Astrocyte of the spinal cord (primary cell): Measurements from ENCODE around the gene ARHGEF4.

ENCODE experiments used
- DNase-seq: peaks from one replicate; pipeline ENCODE4 v3.0.0; 2011; ENCODE audit warnings: low read depth, low spot score
- H3K4me3 ChIP-seq: 2 replicates; pipeline ENCODE4 v1.5.1; 2011; ENCODE audit warnings: low read depth, mild to moderate bottlenecking, low read length, moderate library complexity
- in situ Hi-C: cut with HindIII; loops from 2 replicates; pipeline ENCODE4 v1.10.0; 2017; ENCODE audit warnings: low sequenced_read_pairs
- TF ChIP-seq, protein P1 (sequence below): IDR thresholded peaks from 2 replicates; pipeline ENCODE4 v1.5.1; 2012; ENCODE audit warnings: low read depth, mild to moderate bottlenecking, low read length, inconsistent platforms

Gene ARHGEF4

DNA sequence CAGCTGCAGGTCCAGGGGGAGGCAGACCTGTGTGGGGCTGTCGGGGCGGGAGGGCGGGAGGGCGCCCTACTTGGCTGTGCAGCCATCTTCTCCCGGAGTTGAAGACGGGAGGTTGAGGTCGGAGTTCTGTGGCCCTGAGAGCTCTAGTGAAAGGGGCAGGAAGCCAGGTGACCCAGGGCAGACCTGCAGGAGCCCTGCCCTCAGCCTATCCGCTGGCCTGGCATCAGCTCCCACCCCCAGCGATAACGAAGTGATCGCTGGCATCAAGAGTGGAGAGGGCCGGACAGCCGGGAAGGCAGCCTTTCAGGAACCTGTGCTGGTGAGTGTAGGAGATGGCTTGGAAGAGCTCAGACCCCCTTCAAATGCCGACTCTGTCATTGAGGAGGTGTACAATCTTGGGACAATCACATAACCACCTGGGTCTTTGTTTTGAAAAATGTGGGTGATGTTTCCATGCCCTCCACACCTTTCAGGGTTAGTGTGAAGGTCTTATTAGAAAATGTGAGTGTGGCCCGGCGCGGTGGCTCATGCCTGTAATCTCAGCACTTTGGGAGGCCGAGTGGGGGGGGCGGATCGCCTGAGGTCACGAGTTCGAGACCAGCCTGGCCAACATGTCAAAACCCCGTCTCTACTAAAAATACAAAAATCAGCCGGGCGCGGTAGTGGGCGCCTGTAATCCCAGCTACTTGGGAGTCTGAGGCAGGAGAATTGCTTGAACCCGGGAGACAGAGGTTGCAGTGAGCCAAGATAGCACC lies 1.3 kb downstream of the ARHGEF4 start:
- no peak for DNase-seq
- in situ Hi-C loops, result no loop called here
- no peak overlapping the region for H3K4me3 ChIP-seq
- TF ChIP-seq, protein P1, sequence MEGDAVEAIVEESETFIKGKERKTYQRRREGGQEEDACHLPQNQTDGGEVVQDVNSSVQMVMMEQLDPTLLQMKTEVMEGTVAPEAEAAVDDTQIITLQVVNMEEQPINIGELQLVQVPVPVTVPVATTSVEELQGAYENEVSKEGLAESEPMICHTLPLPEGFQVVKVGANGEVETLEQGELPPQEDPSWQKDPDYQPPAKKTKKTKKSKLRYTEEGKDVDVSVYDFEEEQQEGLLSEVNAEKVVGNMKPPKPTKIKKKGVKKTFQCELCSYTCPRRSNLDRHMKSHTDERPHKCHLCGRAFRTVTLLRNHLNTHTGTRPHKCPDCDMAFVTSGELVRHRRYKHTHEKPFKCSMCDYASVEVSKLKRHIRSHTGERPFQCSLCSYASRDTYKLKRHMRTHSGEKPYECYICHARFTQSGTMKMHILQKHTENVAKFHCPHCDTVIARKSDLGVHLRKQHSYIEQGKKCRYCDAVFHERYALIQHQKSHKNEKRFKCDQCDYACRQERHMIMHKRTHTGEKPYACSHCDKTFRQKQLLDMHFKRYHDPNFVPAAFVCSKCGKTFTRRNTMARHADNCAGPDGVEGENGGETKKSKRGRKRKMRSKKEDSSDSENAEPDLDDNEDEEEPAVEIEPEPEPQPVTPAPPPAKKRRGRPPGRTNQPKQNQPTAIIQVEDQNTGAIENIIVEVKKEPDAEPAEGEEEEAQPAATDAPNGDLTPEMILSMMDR, result no peak

DNA sequence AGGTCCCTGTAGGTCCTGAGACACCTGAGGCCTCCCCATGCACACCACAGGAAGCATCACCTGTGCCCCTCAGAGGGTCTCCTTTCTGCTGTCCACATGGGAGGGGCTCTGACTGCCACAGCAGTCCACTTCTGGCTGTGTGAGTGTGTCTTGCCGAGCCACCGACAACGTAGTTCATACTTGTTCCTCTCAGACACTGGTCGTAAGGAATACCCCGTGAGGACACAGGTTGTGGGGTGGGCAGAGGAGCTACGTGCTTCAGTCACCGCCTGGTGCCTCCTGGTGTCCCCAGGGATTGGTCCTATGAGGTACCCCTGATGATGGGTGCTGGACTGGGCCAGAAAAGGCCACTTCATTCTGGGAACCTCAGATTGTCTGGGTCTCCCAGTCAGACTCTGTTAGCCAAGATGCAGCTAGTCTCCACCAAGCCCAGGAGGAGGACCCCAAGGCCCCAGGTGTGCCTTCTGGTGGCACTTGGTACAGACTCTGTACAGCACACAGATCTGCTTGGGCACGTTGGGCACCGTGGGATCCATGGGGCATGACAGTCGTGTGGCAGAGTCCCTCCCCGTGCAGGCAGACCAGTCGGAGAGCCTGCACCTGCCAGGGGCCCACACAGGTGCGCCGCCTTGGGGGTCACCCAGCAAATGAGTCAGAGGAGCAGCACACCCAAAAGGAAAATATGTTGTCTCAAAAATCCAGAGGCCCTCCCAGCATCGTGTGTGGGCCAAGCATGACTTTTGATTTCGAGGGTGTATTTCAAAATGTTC lies 2.5 kb downstream of the ARHGEF4 start:
- no peak for DNase-seq
- TF ChIP-seq, protein P1, result no peak
- in situ Hi-C loops, result no loop called here
- H3K4me3 ChIP-seq, result no peak overlapping the region

DNA sequence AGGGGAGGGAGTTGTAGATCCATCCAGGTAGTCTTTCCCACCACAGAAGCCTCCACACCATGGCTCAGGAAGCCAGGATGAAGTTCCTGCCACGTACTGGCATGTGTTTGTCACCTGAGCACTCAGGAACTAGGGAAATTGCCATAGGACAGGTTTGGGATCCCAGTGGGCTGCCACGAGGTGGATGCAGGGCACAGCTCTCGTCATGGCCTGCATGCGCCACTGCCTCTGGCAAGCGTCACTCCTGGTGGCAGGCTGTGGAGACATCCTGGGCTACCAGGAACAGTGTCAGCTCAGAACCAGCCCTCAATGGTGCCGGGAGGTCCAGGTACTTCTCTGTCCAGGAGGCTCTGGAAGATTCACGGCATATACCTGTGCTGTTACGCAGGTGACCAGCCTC lies 3.8 kb downstream of the ARHGEF4 start:
- TF ChIP-seq, protein P1, result no peak
- in situ Hi-C loops, result no loop called here
- no peak for DNase-seq
- H3K4me3 ChIP-seq, result no peak overlapping the region

DNA sequence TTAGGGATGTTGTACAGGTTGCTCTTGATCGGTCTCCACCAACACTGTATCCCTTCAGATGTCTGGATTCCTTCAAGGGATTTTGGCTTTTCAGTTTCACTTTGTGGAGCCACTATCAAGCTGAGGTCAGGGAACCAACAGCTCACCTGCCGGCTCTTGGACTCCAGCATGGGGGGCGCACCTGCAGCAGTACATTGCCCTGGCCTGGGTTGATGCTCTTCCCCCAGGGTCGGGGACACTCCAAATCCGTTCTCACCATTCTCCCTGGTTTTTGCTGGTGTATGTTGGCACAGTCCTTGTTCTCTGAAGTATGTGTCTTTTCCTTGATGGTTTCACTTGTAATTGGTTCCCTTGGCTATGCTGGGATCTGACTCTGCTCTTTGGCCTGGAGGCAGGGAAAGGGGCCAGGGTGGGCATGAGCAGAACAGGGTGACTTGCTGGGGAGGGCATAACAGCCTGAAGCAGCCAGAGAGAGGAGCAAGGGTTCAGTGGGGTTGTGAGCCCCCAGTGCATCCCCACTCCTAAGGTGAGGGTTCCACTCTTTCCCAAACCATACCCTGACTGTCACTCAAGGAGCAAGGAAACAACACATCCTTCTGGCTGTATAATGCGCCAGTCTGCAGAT lies 5.1 kb downstream of the ARHGEF4 start:
- in situ Hi-C loops, result no loop called here
- DNase-seq, result no peak
- TF ChIP-seq, protein P1, result no peak
- H3K4me3 ChIP-seq, result no peak overlapping the region

DNA sequence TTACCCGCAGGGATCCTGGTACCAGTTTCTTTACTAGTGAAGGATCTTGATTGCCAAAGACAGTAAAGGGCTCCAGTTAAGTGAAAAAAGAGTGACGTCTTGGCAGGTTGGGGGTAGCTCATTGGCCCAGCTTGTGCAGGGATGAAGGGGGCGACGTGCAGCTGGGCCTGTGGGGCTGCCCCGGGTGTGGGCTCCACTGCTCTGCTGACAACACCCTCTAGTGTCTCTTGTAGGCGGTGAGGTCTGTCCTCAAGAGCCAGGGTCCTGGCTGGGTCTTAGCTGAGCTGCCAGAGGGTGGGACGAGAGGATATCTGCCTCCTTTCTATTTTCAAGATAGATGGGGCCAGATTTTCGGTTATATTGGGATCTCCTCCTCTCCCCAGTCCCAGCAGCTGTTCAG lies 6.1 kb downstream of the ARHGEF4 start:
- no peak for DNase-seq
- H3K4me3 ChIP-seq, result no peak overlapping the region
- TF ChIP-seq, protein P1, result no peak
- in situ Hi-C loops, result no loop called here

DNA sequence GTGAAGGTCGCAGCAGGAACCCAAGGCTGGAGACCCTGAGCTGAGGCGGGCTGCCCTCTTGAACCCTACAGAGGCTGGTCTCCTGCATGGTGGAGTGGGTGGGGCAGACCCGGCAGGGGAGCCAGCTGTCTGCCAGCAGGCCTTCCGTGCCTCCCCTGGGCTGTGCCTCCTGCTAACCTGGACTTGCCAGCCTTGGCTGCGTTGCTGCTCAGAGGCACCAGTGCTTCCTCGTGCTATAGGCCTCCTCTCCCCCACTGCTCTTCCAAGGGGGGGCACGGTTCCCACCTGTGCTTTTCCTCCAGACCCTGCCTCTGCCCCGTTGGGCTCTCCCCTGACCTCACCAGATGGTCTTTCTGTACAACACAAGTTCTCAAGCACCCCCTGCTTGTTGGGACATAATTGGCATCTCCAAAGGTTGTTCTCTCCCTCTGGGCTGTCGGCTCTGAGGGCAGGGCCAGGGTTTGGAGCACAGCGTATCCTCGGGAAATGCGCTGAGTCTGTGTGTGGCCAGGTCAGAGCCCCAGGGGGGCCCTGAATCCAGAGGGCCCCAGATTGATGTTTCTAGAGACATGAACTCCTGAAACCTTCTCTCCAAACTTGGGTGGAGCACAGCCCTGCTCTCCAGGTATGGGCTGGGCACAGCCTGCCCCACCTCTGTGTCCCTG lies 6.7 kb downstream of the ARHGEF4 start:
- DNase-seq, result no peak
- in situ Hi-C loops, result no loop called here
- TF ChIP-seq, protein P1, result no peak
- H3K4me3 ChIP-seq, result no peak overlapping the region
